DOHH2 (cell line): ENCODE measurements around the gene EVL.

Source experiments
- EZH2phosphoT487 ChIP-seq: fragments of 200-600 bp; sonication (generic); IDR thresholded peaks from 2 replicates; pipeline ENCODE4 v1.6.1; 2017; ENCODE audit warnings: borderline replicate concordance, mild to moderate bottlenecking, antibody characterized with exemption, low read length, moderate library complexity, mixed read lengths
- TF ChIP-seq, protein P1 (sequence below): fragments of 200-600 bp; sonication (generic); IDR thresholded peaks from one replicate; pipeline ENCODE4 v1.5.1; 2014; ENCODE audit warnings: antibody characterized with exemption, mild to moderate bottlenecking, low read depth, low read length; ENCODE audit not compliant: poor library complexity, severe bottlenecking

DNA sequence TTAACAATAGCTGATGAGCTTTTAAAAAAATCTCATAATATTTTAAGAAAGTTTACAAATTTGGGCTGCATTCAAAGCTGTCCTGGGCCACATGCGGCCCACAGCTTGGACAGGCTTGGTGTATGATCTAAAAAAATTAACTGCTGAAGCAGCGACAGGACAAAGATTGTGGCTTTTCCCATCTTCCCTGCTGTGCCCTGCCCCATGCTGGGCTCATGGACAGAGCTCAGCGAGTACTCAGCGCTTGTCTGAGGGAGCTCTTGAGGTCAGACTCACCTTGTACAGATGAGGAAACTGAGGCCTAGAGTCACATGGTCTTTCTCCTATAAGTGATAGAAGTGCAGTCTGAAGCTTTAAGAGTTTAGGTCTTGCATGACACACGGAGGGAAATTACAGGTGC, 15.0 kb downstream of the EVL start:
- TF ChIP-seq, protein P1, sequence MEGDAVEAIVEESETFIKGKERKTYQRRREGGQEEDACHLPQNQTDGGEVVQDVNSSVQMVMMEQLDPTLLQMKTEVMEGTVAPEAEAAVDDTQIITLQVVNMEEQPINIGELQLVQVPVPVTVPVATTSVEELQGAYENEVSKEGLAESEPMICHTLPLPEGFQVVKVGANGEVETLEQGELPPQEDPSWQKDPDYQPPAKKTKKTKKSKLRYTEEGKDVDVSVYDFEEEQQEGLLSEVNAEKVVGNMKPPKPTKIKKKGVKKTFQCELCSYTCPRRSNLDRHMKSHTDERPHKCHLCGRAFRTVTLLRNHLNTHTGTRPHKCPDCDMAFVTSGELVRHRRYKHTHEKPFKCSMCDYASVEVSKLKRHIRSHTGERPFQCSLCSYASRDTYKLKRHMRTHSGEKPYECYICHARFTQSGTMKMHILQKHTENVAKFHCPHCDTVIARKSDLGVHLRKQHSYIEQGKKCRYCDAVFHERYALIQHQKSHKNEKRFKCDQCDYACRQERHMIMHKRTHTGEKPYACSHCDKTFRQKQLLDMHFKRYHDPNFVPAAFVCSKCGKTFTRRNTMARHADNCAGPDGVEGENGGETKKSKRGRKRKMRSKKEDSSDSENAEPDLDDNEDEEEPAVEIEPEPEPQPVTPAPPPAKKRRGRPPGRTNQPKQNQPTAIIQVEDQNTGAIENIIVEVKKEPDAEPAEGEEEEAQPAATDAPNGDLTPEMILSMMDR: no peak
- no peak for TF ChIP-seq EZH2phosphoT487
